Activated naive CD8-positive, alpha-beta T cell (primary cell): ENCODE results near the gene RIMS4.

Experiments used
- H3K27ac Mint-ChIP-seq: one replicate; pipeline ENCODE4 v1.8.0; 2021; ENCODE audit warnings: mixed read lengths
- H3K27me3 Mint-ChIP-seq: one replicate; pipeline ENCODE4 v1.8.0; 2021; ENCODE audit warnings: mixed read lengths
- H3K36me3 Mint-ChIP-seq: one replicate; pipeline ENCODE4 v1.8.0; 2021; ENCODE audit warnings: mixed read lengths
- H3K4me1 Mint-ChIP-seq: one replicate; pipeline ENCODE4 v1.8.0; 2021; ENCODE audit warnings: low read depth, mixed read lengths
- H3K4me3 Mint-ChIP-seq: one replicate; pipeline ENCODE4 v1.8.0; 2021; ENCODE audit warnings: mild to moderate bottlenecking, mixed read lengths
- H3K9me3 Mint-ChIP-seq: one replicate; pipeline ENCODE4 v1.8.0; 2021; ENCODE audit warnings: low read depth, mixed read lengths

The RIMS4 gene

GRCh38 chr20:44736170-44737021, 74.0 kb downstream of the RIMS4 start:
- peak overlapping the region; percentile 36 for H3K4me3 Mint-ChIP-seq
- H3K9me3 Mint-ChIP-seq, result no peaks in the 10 kb centered on the region
- H3K4me1 Mint-ChIP-seq, result peaks cover 18% of the 10 kb centered on the region
- H3K27ac Mint-ChIP-seq, result peak overlapping the region; percentile 62
- H3K36me3 Mint-ChIP-seq, result no peaks in the 10 kb centered on the region
- no peaks in the 10 kb centered on the region for H3K27me3 Mint-ChIP-seq

GRCh38 chr20:44735816-44736169, 74.6 kb downstream of the RIMS4 start:
- no peaks in the 10 kb centered on the region for H3K27me3 Mint-ChIP-seq

GRCh38 chr20:44734938-44735337, 75.4 kb downstream of the RIMS4 start:
- Mint-ChIP-seq H3K27ac (no peak overlapping the region), H3K27me3 (no peaks in the 10 kb centered on the region), H3K4me1 (peaks cover 18% of the 10 kb centered on the region), H3K4me3 (no peak overlapping the region), H3K36me3 (no peaks in the 10 kb centered on the region), H3K9me3 (no peaks in the 10 kb centered on the region)

More at GRCh38 chr20:44735816-44736169, 74.6 kb downstream of the RIMS4 start:
- Mint-ChIP-seq H3K36me3 (no peaks in the 10 kb centered on the region), H3K27ac (no peak overlapping the region), H3K4me3 (peak overlapping the region; percentile 36), H3K9me3 (no peaks in the 10 kb centered on the region), H3K4me1 (peaks cover 18% of the 10 kb centered on the region)

GRCh38 chr20:44733341-44734069, 76.8 kb downstream of the RIMS4 start:
- no peak overlapping the region for H3K4me3 Mint-ChIP-seq
- no peaks in the 10 kb centered on the region for H3K27me3 Mint-ChIP-seq
- no peak overlapping the region for H3K27ac Mint-ChIP-seq
- no peaks in the 10 kb centered on the region for H3K9me3 Mint-ChIP-seq
- no peaks in the 10 kb centered on the region for H3K36me3 Mint-ChIP-seq
- peaks cover 18% of the 10 kb centered on the region for H3K4me1 Mint-ChIP-seq

GRCh38 chr20:44732327-44732726, 78.0 kb downstream of the RIMS4 start:
- Mint-ChIP-seq H3K27ac (no peak overlapping the region), H3K4me1 (peaks cover 18% of the 10 kb centered on the region), H3K36me3 (no peaks in the 10 kb centered on the region), H3K9me3 (no peaks in the 10 kb centered on the region), H3K27me3 (no peaks in the 10 kb centered on the region), H3K4me3 (no peak overlapping the region)

- no peaks in the 10 kb centered on the region for H3K27me3 Mint-ChIP-seq
- no peaks in the 10 kb centered on the region for H3K36me3 Mint-ChIP-seq
- peaks cover 15% of the 10 kb centered on the region for H3K4me1 Mint-ChIP-seq
- H3K4me3 Mint-ChIP-seq, result no peak overlapping the region
- no peaks in the 10 kb centered on the region for H3K9me3 Mint-ChIP-seq
- no peak overlapping the region for H3K27ac Mint-ChIP-seq
These were observed 78.7 kb downstream of the RIMS4 start for GRCh38 chr20:44731657-44732056.

- Mint-ChIP-seq H3K9me3 (no peaks in the 10 kb centered on the region), H3K4me1 (peaks cover 9% of the 10 kb centered on the region), H3K27me3 (no peaks in the 10 kb centered on the region), H3K27ac (no peak overlapping the region), H3K36me3 (no peaks in the 10 kb centered on the region), H3K4me3 (no peak overlapping the region)
These were observed 79.9 kb downstream of the RIMS4 start for GRCh38 chr20:44730441-44730840.

GRCh38 chr20:44728801-44729443, 81.4 kb downstream of the RIMS4 start:
- peaks cover 9% of the 10 kb centered on the region for H3K4me1 Mint-ChIP-seq
- H3K27me3 Mint-ChIP-seq, result no peaks in the 10 kb centered on the region
- H3K9me3 Mint-ChIP-seq, result no peaks in the 10 kb centered on the region
- H3K36me3 Mint-ChIP-seq, result no peaks in the 10 kb centered on the region
- H3K27ac Mint-ChIP-seq, result no peak overlapping the region
- no peak overlapping the region for H3K4me3 Mint-ChIP-seq

- Mint-ChIP-seq H3K36me3 (no peaks in the 10 kb centered on the region), H3K4me3 (no peak overlapping the region), H3K9me3 (no peaks in the 10 kb centered on the region)
These were observed 82.7 kb downstream of the RIMS4 start for GRCh38 chr20:44727651-44728050.

GRCh38 chr20:44727039-44727438, 83.3 kb downstream of the RIMS4 start:
- H3K36me3 Mint-ChIP-seq, result no peaks in the 10 kb centered on the region
- H3K4me1 Mint-ChIP-seq, result peaks cover under 1% of the 10 kb centered on the region
- no peaks in the 10 kb centered on the region for H3K27me3 Mint-ChIP-seq
- H3K4me3 Mint-ChIP-seq, result no peak overlapping the region
- H3K9me3 Mint-ChIP-seq, result no peaks in the 10 kb centered on the region
- H3K27ac Mint-ChIP-seq, result no peak overlapping the region

More at GRCh38 chr20:44727651-44728050, 82.7 kb downstream of the RIMS4 start:
- H3K4me1 Mint-ChIP-seq, result peaks cover 6% of the 10 kb centered on the region
- H3K27ac Mint-ChIP-seq, result no peak overlapping the region
- H3K27me3 Mint-ChIP-seq, result no peaks in the 10 kb centered on the region

- Mint-ChIP-seq H3K4me1 (no peaks in the 10 kb centered on the region), H3K27me3 (no peaks in the 10 kb centered on the region), H3K4me3 (no peak overlapping the region), H3K9me3 (no peaks in the 10 kb centered on the region), H3K27ac (no peak overlapping the region), H3K36me3 (no peaks in the 10 kb centered on the region)
These were observed 84.5 kb downstream of the RIMS4 start for GRCh38 chr20:44725837-44726236.

- Mint-ChIP-seq H3K4me3 (no peak overlapping the region), H3K27ac (no peak overlapping the region), H3K9me3 (no peaks in the 10 kb centered on the region), H3K27me3 (no peaks in the 10 kb centered on the region), H3K36me3 (no peaks in the 10 kb centered on the region), H3K4me1 (no peaks in the 10 kb centered on the region)
These were observed 85.8 kb downstream of the RIMS4 start for GRCh38 chr20:44724423-44725091.

- H3K4me3 Mint-ChIP-seq, result no peak overlapping the region
- no peaks in the 10 kb centered on the region for H3K9me3 Mint-ChIP-seq
- no peaks in the 10 kb centered on the region for H3K36me3 Mint-ChIP-seq
These were observed 86.5 kb downstream of the RIMS4 start for GRCh38 chr20:44723798-44724362.

GRCh38 chr20:44723391-44723790, 87.0 kb downstream of the RIMS4 start:
- Mint-ChIP-seq H3K27ac (no peak overlapping the region), H3K4me3 (no peak overlapping the region), H3K9me3 (no peaks in the 10 kb centered on the region), H3K27me3 (no peaks in the 10 kb centered on the region), H3K4me1 (no peaks in the 10 kb centered on the region), H3K36me3 (no peaks in the 10 kb centered on the region)

More at GRCh38 chr20:44723798-44724362, 86.5 kb downstream of the RIMS4 start:
- H3K27ac Mint-ChIP-seq, result no peak overlapping the region
- no peaks in the 10 kb centered on the region for H3K27me3 Mint-ChIP-seq
- H3K4me1 Mint-ChIP-seq, result no peaks in the 10 kb centered on the region
